Nucleus accumbens (tissue), 56 donors: ENCODE measurements around the gene BLVRA.
"Not testable (repeated sequence)": the region's sequence is repeated elsewhere in the genome, so short reads cannot be mapped to it uniquely, and the experiment has no call there.

ENCODE experiments used
- DNase-seq, 56 donors: peaks; one replicate each; lab custom pipeline; 2025; lab: John Stamatoyannopoulos, UW

The BLVRA gene

DNA sequence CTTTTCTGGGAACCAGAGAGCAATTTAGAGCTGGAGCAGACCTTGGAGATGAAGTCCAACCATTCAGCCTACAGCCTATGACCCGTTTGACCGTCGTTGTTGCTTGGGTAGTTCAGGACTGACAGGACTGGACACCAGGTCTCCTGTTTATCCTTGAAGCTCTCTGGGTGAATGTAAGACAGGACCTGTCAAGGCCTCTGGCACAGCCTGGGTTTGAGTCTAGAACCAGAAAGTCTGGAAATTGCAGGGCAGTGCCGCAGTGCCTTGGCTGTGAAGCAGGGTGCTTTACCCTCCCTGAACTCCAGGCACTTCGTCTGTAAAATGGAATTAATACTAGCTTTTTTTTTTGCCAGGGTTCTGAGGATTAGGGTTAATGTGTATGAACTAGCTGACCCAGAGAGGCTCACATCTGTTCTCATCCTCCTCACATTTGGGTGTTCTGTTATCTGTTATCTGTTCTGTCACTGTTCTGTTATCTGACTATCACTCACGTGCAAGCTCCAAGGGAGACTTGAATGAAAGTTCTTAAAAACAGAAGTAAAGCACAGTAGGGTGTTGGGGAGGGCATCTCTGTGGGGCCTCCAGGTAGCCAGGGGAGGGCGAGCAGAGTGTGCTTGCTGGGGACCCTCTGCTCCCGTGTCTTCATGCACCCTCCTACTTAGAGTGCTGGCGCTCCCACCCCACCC, 9.9 kb downstream of the BLVRA start:
- no peak for DNase-seq

DNA sequence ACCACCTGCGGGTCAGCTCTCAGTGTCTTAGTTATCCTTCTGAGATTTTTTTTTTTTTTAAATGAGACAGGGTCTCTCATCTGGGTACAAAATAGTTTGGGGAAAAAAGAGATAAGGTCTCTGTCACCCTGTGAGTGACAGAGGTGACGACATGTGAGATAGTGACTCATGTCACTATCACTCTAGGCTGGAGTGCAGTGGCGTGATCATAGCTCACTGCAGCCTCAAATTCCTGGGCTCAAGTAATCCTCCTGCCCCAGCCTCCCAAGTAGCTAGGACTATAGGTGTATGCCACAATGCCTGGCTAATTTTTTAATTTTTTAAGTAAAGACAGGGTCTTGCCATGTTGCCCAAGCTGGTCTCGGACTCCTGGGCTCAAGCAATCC, 10.4 kb downstream of the BLVRA start:
- no peak for DNase-seq

DNA sequence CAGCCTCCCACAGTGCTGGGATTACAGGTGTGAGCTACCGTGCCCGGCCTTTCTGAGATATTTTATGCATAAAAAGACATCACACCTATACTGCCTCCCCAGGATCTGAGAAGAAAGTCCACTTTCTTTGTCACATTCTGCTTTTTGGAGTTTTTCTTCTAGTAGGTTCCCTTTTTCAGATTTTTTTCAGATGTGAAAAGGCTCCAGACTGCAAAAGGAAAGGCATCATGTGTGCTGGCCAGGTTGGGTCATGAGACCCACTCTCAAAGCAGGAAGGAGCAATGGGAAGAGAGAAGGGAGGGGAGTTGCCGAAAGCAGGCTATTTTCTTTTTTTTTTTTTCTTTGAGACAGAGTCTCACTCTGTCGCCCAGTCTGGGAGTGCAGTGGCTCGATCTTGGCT, 10.8 kb downstream of the BLVRA start:
- no peak for DNase-seq

DNA sequence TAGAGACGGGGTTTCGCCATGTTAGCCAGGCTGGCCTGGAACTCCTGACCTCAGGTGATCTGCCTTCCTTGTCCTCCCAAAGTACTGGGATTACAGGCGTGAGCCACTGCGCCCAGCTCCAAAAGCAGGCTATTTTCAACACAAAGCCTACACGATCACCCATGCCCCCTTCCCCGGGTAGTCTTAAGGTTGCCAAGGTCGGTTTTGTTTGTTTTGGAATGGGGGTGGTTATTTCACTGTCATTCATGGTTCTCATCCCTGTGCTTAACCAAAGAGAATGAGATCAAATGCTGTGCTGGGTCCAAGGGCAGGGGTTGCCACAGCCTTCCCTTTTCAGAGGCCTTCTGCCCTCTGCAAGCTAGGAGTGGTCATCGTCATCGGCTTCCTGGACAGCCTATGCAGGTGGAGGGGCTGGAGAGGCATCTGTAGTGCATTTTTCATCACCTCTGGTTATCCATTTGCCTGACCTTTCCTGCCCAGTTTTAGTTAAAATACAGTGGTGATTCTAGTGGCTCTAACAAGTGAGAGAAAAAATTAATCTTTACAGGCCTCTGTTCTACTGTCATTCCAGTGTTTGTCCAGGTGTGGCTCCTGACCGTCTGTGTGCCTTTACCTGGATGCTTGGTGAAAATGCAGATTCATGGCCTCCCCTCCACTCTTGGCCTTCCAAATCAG, 11.4 kb downstream of the BLVRA start:
- DNase-seq = no peak

DNA sequence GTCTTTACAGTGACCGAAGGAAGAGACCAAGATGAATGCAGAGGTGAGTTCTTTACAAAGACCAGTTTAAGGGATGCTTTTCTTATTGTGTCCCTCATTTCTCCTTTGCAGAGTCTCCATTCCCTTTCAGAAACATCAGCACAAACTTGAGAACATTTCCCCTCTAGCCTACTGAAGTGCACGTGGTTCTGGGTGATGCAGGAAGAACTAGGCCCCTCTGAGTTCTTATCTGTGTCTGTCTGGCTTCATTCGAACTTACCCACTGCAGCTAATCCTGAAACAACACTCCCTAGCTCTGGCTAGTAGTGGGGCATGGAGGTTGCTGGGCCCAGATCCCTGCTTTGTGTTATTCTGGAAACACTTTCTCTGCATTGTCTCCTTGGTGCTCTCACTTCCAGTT, 12.6 kb downstream of the BLVRA start:
- DNase-seq = no peak

DNA sequence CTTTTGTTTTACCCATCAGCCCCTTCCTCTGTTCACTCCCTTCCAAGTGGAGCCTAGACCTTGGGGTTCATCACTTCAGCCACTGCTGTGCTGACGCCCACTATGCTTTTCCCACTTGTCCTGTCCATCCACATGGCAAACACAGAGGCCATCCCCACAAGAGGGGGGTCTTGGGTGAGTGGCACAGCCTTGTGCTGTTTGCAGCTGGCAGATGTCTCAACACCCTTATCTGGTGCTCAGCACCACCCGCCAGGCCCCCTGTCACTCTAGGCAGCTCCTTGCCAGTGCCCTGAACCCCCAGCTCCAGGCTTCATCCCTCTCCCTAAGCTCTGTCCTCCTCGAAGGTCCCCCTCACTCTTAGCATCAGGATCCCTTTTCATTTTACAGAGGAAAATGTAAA, 13.1 kb downstream of the BLVRA start:
- no peak for DNase-seq

DNA sequence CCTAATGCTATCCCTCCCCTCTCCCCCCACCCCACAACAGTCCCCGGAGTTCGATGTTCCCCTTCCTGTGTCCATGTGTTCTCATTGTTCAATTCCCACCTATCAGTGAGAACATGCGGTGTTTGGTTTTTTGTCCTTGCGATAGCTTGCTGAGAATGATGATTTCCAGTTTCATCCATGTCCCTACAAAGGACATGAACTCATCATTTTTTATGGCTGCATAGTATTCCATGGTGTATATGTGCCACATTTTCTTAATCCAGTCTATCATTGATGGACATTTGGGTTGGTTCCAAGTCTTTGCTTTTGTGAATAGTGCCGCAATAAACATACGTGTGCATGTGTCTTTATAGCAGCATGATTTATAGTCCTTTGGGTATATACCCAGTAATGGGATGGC, 14.8 kb downstream of the BLVRA start:
- not testable (repeated sequence) for DNase-seq

DNA sequence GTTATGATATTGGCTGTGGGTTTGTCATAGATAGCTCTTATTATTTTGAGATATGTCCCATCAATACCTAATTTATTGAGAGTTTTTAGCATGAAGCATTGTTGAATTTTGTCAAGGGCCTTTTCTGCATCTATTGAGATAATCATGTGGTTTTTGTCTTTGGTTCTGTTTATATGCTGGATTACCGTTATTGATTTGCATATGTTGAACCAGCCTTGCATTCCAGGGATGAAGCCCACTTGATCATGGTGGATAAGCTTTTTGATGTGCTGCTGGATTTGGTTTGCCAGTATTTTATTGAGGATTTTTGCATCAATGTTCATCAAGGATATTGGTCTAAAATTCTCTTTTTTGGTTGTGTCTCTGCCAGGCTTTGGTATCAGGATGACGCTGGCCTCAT, 16.8 kb downstream of the BLVRA start:
- not testable (repeated sequence) for DNase-seq

DNA sequence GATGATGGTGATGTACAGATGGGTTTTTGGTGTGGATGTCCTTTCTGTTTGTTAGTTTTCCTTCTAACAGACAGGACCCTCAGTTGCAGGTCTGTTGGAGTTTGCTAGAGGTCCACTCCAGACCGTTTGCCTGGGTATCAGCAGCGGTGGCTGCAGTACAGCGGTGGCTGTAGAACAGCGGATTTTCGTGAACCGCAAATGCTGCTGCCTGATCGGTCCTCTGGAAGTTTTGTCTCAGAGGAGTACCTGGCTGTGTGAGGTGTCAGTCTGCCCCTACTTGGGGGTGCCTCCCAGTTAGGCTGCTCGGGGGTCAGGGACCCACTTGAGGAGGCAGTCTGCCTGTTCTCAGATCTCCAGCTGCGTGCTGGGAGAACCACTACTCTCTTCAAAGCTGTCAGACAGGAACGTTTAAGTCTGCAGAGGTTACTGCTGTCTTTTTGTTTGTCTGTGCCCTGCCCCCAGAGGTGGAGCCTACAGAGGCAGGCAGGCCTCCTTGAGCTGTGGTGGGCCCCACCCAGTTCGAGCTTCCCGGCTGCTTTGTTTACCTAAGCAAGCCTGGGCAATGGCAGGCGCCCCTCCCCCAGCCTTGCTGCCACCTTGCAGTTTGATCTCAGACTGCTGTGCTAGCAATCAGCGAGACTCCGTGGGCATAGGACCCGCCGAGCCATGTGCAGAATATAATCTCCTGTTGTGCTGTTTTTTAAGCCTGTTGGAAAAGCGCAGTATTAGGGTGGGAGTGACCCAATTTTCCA, 20.0 kb downstream of the BLVRA start:
- DNase-seq = not testable (repeated sequence)

DNA sequence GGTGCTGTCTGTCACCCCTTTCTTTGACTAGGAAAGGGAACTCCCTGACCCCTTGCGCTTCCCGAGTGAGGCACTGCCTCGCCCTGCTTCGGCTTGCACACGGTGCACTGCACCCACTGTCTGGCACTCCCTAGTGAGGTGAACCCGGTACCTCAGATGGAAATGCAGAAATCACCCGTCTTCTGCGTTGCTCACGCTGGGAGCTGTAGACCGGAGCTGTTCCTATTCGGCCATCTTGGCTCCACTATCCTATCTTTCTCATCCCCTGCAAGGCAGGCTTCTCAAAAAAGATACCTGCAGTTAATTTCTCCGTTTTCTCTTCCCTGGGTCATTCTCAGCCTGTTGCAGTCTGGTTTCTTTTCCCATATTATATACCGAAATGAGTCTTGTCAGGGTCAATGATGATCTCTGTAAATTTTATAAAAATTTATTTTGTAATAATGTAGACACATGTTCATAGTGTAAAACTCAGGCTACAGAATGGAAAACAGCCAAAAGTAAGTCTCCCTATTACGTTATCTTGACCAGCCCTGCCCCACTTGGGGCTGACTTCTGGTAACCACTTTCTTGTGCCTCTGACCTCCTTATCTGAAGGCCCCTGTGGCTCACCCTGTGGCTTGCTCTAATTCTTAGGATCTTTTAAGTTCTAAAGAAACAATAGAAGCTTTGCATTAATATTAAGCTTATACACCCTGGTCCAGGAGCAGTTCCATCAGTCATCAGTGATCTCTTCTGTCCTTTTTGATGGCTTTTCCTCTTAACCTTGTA, 20.7 kb downstream of the BLVRA start:
- no peak for DNase-seq

DNA sequence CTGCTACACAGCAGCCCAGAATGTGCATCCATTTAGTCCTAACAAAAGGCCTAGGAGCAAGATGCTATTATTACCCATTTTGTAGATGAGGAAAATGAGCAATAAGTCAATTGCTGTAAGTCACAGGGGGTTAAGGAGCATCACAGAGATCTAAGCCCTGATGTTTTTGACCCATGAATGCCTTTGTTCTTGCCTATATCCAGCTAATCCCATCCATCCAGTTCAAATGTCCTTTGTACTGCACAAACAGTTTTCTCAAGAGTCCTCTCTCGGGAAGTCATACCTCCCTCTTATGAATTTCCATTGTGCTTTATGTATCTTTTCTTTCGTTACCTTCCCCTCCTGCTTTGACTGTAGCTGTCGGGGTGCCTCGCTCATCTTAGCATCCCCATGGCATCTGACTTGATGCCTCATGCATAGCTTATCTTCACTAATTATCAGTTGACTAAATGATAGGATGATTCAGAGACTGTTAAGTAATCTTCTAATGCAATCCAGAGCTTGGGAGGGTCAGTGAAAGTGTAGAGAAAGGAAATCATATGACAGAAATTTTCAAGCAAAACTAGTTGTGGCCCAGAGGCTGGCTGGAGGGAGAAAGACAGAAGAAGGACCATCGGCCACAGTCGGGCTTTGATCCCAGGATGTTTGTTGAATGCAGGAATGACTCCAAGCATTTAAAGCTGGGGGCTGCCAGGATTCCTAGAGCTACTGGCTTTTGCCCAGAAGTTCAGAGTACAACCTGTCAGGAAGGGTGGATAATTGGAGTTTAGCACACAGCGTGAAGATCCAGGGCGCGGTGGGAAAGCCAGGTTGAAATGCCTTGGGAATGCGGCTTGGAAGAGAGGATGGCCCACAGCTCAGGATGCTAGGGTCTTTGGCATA, 23.5 kb downstream of the BLVRA start:
- DNase-seq = no peak

DNA sequence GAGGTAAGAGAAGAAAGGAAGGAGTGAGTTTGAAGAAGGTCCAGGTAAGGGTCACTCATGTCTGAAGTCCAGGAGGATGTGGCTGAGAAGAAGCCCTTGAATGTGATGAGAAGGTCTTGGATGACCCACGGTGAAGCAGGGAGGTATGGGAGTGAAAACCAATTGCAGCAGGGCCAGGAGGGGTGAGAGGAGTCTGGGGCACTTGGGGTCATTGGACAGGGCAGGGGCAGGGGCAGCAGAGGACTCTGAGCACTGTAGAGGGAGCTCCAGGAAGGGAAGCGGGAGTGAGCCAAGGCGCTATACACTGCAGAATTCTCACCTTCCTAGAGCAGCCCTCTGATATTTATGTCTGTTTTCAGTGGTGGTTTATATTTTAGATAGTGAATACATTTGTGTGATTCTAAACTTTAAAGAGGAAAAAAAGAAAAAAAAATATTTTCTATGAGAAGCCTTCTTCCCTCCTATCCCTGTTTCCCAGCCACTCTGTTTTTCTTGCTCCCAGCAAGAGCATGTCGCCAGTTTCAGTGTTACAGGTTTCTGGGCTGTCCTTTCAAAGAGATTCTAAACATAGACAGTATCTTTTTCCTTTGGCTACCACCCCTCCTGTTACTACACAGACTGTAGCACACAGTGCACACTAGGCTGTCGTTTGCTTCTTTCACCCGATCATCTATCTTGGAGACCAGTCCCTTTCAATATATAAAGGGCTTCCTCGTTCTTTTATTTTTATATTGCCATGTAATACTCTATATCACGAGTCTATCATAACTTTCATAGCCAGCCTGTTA, 24.5 kb downstream of the BLVRA start:
- no peak for DNase-seq

DNA sequence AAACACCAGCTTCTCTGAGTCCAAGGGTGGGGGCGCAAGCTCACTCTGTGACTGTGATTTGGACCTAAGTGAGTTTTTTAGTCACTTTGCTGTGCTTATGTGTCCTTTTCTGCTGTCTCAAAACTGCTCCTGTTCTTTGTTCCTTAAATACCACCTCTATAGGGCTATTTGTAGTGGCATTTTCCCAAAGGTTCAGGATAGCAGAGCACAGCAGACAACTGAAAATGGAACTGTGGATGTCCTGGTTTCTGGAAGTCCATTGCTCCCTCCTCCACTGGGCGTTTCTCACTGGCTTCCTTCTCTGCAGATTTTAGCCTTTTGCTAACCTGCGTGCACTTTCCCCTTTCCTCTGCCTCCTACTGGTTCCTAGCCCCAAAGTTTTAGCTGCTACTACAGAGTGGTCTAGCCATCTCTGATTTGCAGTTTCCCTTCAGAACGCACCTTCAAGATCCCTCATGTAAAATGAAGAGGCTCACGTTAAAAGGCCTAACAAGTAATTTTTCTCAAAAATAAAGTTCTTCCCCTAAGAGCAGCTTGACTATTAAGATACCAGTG, 25.6 kb downstream of the BLVRA start:
- no peak for DNase-seq

DNA sequence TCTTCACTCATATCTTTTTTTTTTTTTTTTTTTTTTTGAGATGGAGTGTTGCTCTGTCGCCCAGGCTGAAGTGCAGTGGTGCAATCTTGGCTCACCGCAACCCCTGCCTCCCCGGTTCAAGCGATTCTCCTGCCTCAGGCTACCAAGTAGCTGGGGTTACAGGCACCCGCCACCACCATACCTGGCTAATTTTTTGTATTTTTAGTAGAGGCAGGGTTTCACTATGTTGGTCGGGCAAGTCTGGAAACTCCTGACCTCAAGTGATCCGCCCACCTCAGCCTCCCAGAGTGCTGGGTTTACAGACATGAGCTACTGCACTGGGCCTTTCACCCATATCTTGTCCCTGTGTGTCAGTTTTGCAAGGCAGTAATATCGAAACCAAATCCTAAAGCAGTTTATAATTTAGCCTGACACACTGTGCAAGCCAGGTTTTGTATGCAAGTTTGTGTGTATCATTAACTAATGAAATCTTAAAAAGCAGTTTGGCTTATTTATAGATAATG, 26.2 kb downstream of the BLVRA start:
- not testable (repeated sequence) for DNase-seq

DNA sequence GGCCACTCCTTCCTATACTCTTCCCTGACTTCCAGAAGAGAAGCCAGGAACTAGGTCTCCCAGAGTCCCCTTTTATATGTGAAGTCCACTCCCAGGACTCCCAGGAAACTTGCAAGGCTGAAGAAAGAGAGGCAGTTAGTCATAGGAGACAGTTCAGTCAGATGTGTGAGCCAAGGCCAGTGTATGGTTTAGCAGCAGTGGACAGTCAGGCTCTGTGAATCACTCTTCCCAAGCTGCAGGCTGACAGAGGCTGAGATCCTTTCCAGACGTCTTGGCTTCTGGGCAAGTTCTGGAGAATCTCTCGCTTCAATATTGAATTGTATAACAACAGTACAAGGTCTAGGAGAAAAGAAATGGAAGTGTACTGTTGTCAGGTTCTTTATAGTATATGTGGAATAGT, 26.9 kb downstream of the BLVRA start:
- no peak for DNase-seq

DNA sequence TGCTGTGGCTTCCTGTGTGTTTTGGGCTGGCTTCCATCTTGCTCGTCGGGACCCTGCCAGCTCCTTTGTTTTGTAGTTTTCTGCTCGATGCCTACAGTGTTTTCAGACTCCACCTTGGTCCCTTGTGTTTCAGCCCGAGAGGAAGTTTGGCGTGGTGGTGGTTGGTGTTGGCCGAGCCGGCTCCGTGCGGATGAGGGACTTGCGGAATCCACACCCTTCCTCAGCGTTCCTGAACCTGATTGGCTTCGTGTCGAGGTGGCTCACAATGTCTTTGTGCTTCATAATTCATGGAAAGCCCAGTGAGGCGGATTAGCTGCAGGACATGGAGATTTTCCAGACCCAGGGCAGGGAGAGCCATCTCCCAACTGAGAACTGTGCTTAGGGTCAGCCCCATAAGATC, 29.3 kb downstream of the BLVRA start:
- no peak for DNase-seq

DNA sequence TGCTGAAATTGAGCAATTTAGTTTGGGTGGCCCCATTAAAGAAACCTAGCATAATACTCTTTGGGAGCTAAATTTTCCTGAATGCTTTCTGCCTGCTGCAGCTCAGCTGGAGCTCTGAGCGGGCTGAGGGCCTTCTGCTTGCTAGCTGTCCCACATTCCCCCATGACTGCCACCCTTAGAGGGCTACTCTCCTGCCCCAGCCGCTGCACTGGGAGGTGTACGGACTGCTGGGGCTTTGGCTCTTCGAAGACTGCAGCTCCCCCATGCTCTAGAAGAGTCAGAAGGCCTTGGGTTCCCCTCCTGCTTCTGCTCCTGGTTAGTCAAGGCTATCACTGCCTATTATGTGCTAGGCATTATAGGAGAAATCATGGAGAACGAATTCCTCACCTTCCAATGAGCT, 31.5 kb downstream of the BLVRA start:
- DNase-seq = no peak

DNA sequence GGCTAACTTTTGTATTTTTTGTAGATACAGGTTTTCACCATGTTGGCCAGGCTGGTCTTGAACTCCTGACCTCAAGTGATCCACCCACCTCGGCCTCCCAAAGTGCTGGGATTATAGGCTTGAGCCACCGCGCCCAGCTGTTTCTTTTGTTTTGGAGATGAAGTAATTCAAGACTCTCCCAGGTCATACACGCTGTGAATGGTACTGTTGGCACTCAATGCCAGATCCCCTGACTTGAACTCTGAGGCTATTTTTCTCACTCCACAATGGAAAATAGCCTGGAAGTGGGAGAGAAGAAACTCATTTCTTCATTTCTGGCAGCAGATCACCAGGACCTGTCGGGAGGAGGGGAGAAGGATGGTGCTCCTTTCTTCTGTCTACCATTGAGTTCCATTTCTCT, 32.4 kb downstream of the BLVRA start:
- DNase-seq = no peak

DNA sequence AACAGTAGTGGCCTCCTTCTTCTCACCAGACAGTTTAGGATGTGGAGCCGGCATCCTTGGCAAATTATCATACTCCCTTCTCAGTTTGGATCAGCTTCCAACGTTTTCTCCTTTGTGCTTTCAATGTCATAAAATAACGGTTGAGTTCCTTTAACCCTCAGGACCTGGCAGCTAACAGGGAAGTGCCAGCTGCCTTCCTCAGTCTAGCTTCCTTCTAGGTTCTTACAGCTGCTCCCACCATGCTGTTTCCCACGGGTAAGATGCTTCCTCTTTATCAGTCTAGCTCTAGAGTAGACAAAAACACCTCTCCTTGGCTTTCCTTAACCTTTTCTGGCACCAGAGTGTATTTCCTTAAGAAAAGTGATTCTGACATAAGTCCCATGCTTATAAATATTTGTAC, 33.2 kb downstream of the BLVRA start:
- no peak for DNase-seq
